B cell (primary cell): ENCODE measurements around the gene FSTL5.

Experiments
- EZH2 ChIP-seq: IDR thresholded peaks from 2 replicates; pipeline ENCODE4 v1.6.1; 2012; ENCODE audit warnings: borderline replicate concordance, low read depth, mild to moderate bottlenecking, moderate library complexity, low read length; ENCODE audit not compliant: insufficient read depth, poor library complexity, severe bottlenecking
- TF ChIP-seq, protein P1 (sequence below): fragments of 200-600 bp; IDR thresholded peaks from one replicate; pipeline ENCODE4 v1.8.0; 2022; ENCODE audit warnings: antibody characterized with exemption, mild to moderate bottlenecking

DNA sequence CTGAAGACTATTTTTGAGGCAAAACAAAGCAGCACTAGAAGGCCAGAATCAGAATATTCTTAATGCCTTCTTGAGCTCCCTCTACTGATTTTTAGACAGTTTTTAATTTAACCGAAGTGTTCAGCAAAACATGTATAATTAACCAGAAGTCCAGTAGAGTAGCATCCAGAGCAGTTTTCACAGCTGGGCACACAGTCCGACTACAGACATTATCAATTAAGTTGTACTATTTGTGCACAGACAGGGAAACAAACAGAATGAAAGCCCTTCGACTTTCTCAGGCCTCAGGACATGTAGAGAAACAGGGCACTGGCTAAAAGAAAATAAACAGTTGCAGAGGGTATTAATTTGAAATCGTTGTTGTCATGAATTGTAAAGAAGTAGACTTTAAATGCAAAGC is 11.9 kb downstream of the FSTL5 start:
- TF ChIP-seq, protein P1, sequence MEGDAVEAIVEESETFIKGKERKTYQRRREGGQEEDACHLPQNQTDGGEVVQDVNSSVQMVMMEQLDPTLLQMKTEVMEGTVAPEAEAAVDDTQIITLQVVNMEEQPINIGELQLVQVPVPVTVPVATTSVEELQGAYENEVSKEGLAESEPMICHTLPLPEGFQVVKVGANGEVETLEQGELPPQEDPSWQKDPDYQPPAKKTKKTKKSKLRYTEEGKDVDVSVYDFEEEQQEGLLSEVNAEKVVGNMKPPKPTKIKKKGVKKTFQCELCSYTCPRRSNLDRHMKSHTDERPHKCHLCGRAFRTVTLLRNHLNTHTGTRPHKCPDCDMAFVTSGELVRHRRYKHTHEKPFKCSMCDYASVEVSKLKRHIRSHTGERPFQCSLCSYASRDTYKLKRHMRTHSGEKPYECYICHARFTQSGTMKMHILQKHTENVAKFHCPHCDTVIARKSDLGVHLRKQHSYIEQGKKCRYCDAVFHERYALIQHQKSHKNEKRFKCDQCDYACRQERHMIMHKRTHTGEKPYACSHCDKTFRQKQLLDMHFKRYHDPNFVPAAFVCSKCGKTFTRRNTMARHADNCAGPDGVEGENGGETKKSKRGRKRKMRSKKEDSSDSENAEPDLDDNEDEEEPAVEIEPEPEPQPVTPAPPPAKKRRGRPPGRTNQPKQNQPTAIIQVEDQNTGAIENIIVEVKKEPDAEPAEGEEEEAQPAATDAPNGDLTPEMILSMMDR, result no peak
- no peak for TF ChIP-seq EZH2
